ENCODE data around the gene PEX11G. TPM values are rescaled to one million over a fixed set of nuclear protein-coding genes. Genes with fewer than 3 reads are reported as not detected.
"Not testable (repeated sequence)": the region's sequence is repeated elsewhere in the genome, so short reads cannot be mapped to it uniquely, and the experiment has no call there.

Gene PEX11G
- total and polyA plus RNA-seq, 10 donors, result 2.3 to 9.6 (median 4.6) TPM

GRCh38 chr19:7450243-7451223 lies 38.3 kb downstream of the PEX11G start:
- no peak for DNase-seq
- Histone ChIP-seq H3K27ac (no peak overlapping the region), H3K9me3 (no peaks in the 10 kb centered on the region), H3K4me3 (no peak overlapping the region), H3K36me3 (peaks cover 3 to 99% (median 91%) of the 10 kb centered on the region in 6 donors), H3K4me1 (no peaks in the 10 kb centered on the region), H3K27me3 (replicated peaks in 1 of 7) (no peaks in the 10 kb centered on the region)
- intact Hi-C loops (cut with DNase I; ENCODE audit: low total_unique reads), result no loop called here
- TF ChIP-seq POLR2A (IDR thresholded peaks at IDR 0.05) (no peak), POLR2AphosphoS5 (IDR thresholded peaks at IDR 0.05) (no peak), CTCF (IDR thresholded peaks at IDR 0.05 in 8 of 11, conservative IDR thresholded peaks at IDR 0.05 in 3 of 11) (no peak)
- WGBS, 5 donors, result 79 to 87% (median 85%) methylated on average over 53 of the region's 53 CpGs

- DNase-seq; H3K9me3 ChIP-seq; H3K4me3 ChIP-seq; H3K27me3 ChIP-seq (replicated peaks in 1 of 7); H3K4me1 ChIP-seq; intact Hi-C loops (cut with DNase I; ENCODE audit: low total_unique reads); H3K27ac ChIP-seq: not testable (repeated sequence)
- H3K36me3 ChIP-seq, result peaks cover 3 to 99% (median 91%) of the 10 kb centered on the region in 6 donors
- WGBS, 5 donors, result 93 to 98% (median 94%) methylated on average over 6 of the region's 6 CpGs
Observed at GRCh38 chr19:7449391-7450070, 39.3 kb downstream of the PEX11G start.

- Histone ChIP-seq H3K9me3 (no peaks in the 10 kb centered on the region), H3K27ac (no peak overlapping the region), H3K27me3 (replicated peaks in 1 of 7) (no peaks in the 10 kb centered on the region), H3K4me1 (no peaks in the 10 kb centered on the region), H3K4me3 (no peak overlapping the region), H3K36me3 (peaks cover 6 to 99% (median 91%) of the 10 kb centered on the region in 6 donors)
- intact Hi-C loops (cut with DNase I; ENCODE audit: low total_unique reads), result no loop called here
- no peak for TF ChIP-seq CTCF (IDR thresholded peaks at IDR 0.05 in 8 of 11, conservative IDR thresholded peaks at IDR 0.05 in 3 of 11)
- no peak for TF ChIP-seq POLR2AphosphoS5 (IDR thresholded peaks at IDR 0.05)
- TF ChIP-seq POLR2A (IDR thresholded peaks at IDR 0.05), result no peak
- WGBS, 5 donors, result 96 to 97% (median 97%) methylated on average over 6 of the region's 6 CpGs
- no peak for DNase-seq
Observed at GRCh38 chr19:7447648-7448047, 41.2 kb downstream of the PEX11G start.

- intact Hi-C loops (cut with DNase I; ENCODE audit: low total_unique reads), result no loop called here
- no peak for DNase-seq
- H3K27me3 ChIP-seq (replicated peaks in 1 of 7), result no peaks in the 10 kb centered on the region
- H3K4me1 ChIP-seq, result no peaks in the 10 kb centered on the region
- H3K27ac ChIP-seq, result no peak overlapping the region
- no peak for TF ChIP-seq CTCF (IDR thresholded peaks at IDR 0.05 in 8 of 11, conservative IDR thresholded peaks at IDR 0.05 in 3 of 11)
- no peak for TF ChIP-seq POLR2AphosphoS5 (IDR thresholded peaks at IDR 0.05)
- WGBS, 5 donors, result 83 to 97% (median 93%) methylated on average over 2 to 3 of the region's 3 CpGs
- H3K9me3 ChIP-seq, result no peaks in the 10 kb centered on the region
- peaks cover 7 to 100% (median 99%) of the 10 kb centered on the region in 6 donors for H3K36me3 ChIP-seq
- H3K4me3 ChIP-seq, result no peak overlapping the region
Observed at GRCh38 chr19:7445104-7445503, 43.7 kb downstream of the PEX11G start.

All from spleen (tissue), 11 donors.